H1 (cell line): Measurements from ENCODE around the gene SPOPL. TPM values are rescaled to one million over a fixed set of nuclear protein-coding genes. Genes with fewer than 3 reads are reported as not detected.

Experiments
- CTCF ChIA-PET: fragments of 300-600 bp; sonication (Branson Sonifier 250); formaldehyde crosslinking; loops from one replicate; lab custom pipeline; 2021; ENCODE audit not compliant: partially characterized antibody; lab: Charles Lee
- POLR2A ChIA-PET: fragments of 300-600 bp; sonication (Branson Sonifier 250); formaldehyde crosslinking; loops from one replicate; lab custom pipeline; 2021; ENCODE audit warnings: inconsistent platforms; ENCODE audit not compliant: partially characterized antibody; lab: Charles Lee
- DNase-seq, 2 experiments: peaks; one replicate each; pipeline versions ENCODE4 v3.0.0 to v3.0.0-alpha.2; 2010 to 2022; ENCODE audit warnings: low spot score in 2 of 2, low read depth in 1 of 2, mixed read lengths in 1 of 2
- FAIRE-seq: peaks from 2 replicates; lab custom pipeline; 2011; peaks lifted over from hg19 to GRCh38; lab: Jason Lieb, UNC
- H2AFZ ChIP-seq: 2 replicates; pipeline ENCODE4 v1.8.1; 2012; ENCODE audit warnings: low read length, inconsistent platforms
- H2AK5ac ChIP-seq: 2 replicates; pipeline ENCODE4 v1.6.1; 2013; ENCODE audit warnings: low read depth, low read length
- H2BK120ac ChIP-seq: replicated peaks from 2 replicates; pipeline ENCODE3; 2013; ENCODE audit warnings: low read depth, low read length, inconsistent platforms
- H2BK12ac ChIP-seq: 2 replicates; pipeline ENCODE4 v1.6.1; 2013; ENCODE audit warnings: low read depth, low read length
- H2BK15ac ChIP-seq: 2 replicates; pipeline ENCODE4 v1.6.1; 2013; ENCODE audit warnings: low read length
- H2BK20ac ChIP-seq: 2 replicates; pipeline ENCODE4 v1.6.1; 2013; ENCODE audit warnings: low read length
- H2BK5ac ChIP-seq: 2 replicates; pipeline ENCODE4 v1.6.1; 2013; ENCODE audit warnings: low read depth, low read length
- H3K14ac ChIP-seq: 2 replicates; pipeline ENCODE4 v1.6.1; 2013; ENCODE audit warnings: inconsistent platforms; ENCODE audit not compliant: insufficient read length
- H3K18ac ChIP-seq: 2 replicates; pipeline ENCODE4 v1.6.1; 2013; ENCODE audit warnings: low read length; ENCODE audit errors: extremely low read depth
- H3K23ac ChIP-seq: 2 replicates; pipeline ENCODE4 v1.6.1; 2013; ENCODE audit warnings: inconsistent platforms; ENCODE audit not compliant: insufficient read length
- H3K23me2 ChIP-seq: 2 replicates; pipeline ENCODE4 v1.6.1; 2013; ENCODE audit warnings: low read depth, low read length
- H3K27ac ChIP-seq: 2 replicates; pipeline ENCODE4 v1.6.1; 2011; ENCODE audit warnings: low read depth, low read length, inconsistent platforms
- H3K27me3 ChIP-seq, 4 experiments: replicated peaks in 1 of 4; 1 replicate in 1 of 4; 2 replicates in 3 of 4; pipeline versions ENCODE4 v1.6.1 to v1.8.1; 2011 to 2013; ENCODE audit warnings: low read length in 3 of 4, mild to moderate bottlenecking in 3 of 4, inconsistent platforms in 2 of 4, mixed read lengths in 2 of 4, moderate library complexity in 1 of 4; ENCODE audit not compliant: control insufficient read depth in 3 of 4, insufficient read depth in 3 of 4; ENCODE audit errors: extremely low read depth in 1 of 4
- H3K36me3 ChIP-seq, 4 experiments: 2 replicates each; pipeline versions ENCODE4 v1.6.1 to v1.8.1; 2011 to 2013; ENCODE audit warnings: mild to moderate bottlenecking in 4 of 4, low read length in 3 of 4, moderate library complexity in 2 of 4, control low read depth in 1 of 4, inconsistent platforms in 1 of 4; ENCODE audit not compliant: insufficient read depth in 4 of 4, control insufficient read depth in 2 of 4
- H3K4ac ChIP-seq: replicated peaks from 2 replicates; pipeline ENCODE3; 2013; ENCODE audit warnings: low read length, low read depth, mixed read lengths, inconsistent platforms; ENCODE audit not compliant: insufficient read length
- H3K4me1 ChIP-seq, 4 experiments: replicated peaks in 1 of 4; 1 replicate in 1 of 4; 2 replicates in 3 of 4; pipeline versions ENCODE4 v1.6.1 to v1.8.1; 2011 to 2013; ENCODE audit warnings: low read length in 3 of 4, inconsistent platforms in 2 of 4, mixed read lengths in 1 of 4; ENCODE audit not compliant: insufficient read depth in 4 of 4, control insufficient read depth in 3 of 4
- H3K4me2 ChIP-seq, 2 experiments: 2 replicates each; pipeline versions ENCODE4 v1.6.1 to v1.8.1; 2011 to 2013; ENCODE audit warnings: low read depth in 2 of 2, low read length in 2 of 2, control low read depth in 1 of 2, inconsistent platforms in 1 of 2, mild to moderate bottlenecking in 1 of 2; ENCODE audit not compliant: insufficient read depth in 1 of 2
- H3K4me3 ChIP-seq, 4 experiments: fragments of 200-600, 300-600 bp in 1 of 4; sonication (generic), shearing (Covaris generic), sonication (Bioruptor Twin) in 1 of 4; 2 replicates each; pipeline versions ENCODE4 v1.5.1 to v1.8.1; 2011 to 2016; ENCODE audit warnings: low read length in 4 of 4, low read depth in 3 of 4, control low read depth in 2 of 4, inconsistent platforms in 2 of 4, mild to moderate bottlenecking in 2 of 4, mixed read lengths in 1 of 4, moderate library complexity in 1 of 4; ENCODE audit not compliant: insufficient read depth in 2 of 4; ENCODE audit errors: extremely low read depth in 1 of 4
- H3K56ac ChIP-seq: replicated peaks from 2 replicates; pipeline ENCODE3; 2013; ENCODE audit warnings: low read depth, mild to moderate bottlenecking, mixed read lengths, low read length, inconsistent platforms; ENCODE audit not compliant: insufficient read length
- H3K79me1 ChIP-seq: 2 replicates; pipeline ENCODE4 v1.6.1; 2013; ENCODE audit warnings: low read depth, low read length, control low read depth
- H3K79me2 ChIP-seq, 2 experiments: 2 replicates each; pipeline versions ENCODE4 v1.6.1 to v1.8.1; 2012 to 2013; ENCODE audit warnings: low read length in 2 of 2, mild to moderate bottlenecking in 2 of 2, inconsistent platforms in 1 of 2; ENCODE audit not compliant: insufficient read depth in 2 of 2, control insufficient read depth in 1 of 2
- H3K9ac ChIP-seq, 4 experiments: replicated peaks in 1 of 4; 1 replicate in 1 of 4; 2 replicates in 3 of 4; pipeline versions ENCODE4 v1.6.1 to v1.8.1; 2011 to 2013; ENCODE audit warnings: low read depth in 3 of 4, low read length in 3 of 4, control low read depth in 2 of 4, mild to moderate bottlenecking in 2 of 4, moderate library complexity in 2 of 4, inconsistent platforms in 1 of 4; ENCODE audit errors: extremely low read depth in 1 of 4
- H3K9me3 ChIP-seq, 2 experiments: 2 replicates each; pipeline versions ENCODE4 v1.6.1 to v1.8.1; 2012 to 2013; ENCODE audit warnings: mild to moderate bottlenecking in 2 of 2, moderate library complexity in 2 of 2, control low read depth in 1 of 2, inconsistent platforms in 1 of 2, low read depth in 1 of 2, low read length in 1 of 2, mixed read lengths in 1 of 2; ENCODE audit not compliant: insufficient read depth in 2 of 2
- H4K20me1 ChIP-seq, 2 experiments: replicated peaks in 1 of 2; 2 replicates each; pipeline versions ENCODE3 to v1.8.1; 2011 to 2013; ENCODE audit warnings: inconsistent platforms in 2 of 2, low read length in 2 of 2, mild to moderate bottlenecking in 1 of 2; ENCODE audit not compliant: insufficient read depth in 2 of 2, control insufficient read depth in 1 of 2
- H4K5ac ChIP-seq: 2 replicates; pipeline ENCODE4 v1.6.1; 2013; ENCODE audit warnings: low read length, low read depth, mixed read lengths, inconsistent platforms; ENCODE audit not compliant: insufficient read length
- H4K8ac ChIP-seq: 2 replicates; pipeline ENCODE4 v1.8.0; 2013; ENCODE audit warnings: mild to moderate bottlenecking, moderate library complexity, low read length, inconsistent platforms; ENCODE audit not compliant: insufficient read depth; ENCODE audit errors: extremely low read depth
- H4K91ac ChIP-seq: replicated peaks from 2 replicates; pipeline ENCODE3; 2013; ENCODE audit warnings: low read length, mixed read lengths, inconsistent platforms; ENCODE audit not compliant: insufficient read length
- CBX8 ChIP-seq: fragments of 300-800, 300-1000 bp; sonication (generic); IDR thresholded peaks from 2 replicates; pipeline ENCODE4 v1.7.1; 2016; ENCODE audit warnings: low read depth, low read length, borderline replicate concordance
- CEBPB ChIP-seq: IDR thresholded peaks from 2 replicates; pipeline ENCODE4 v1.6.1; 2012; ENCODE audit warnings: low read depth, low read length
- GABPA ChIP-seq: IDR thresholded peaks from 2 replicates; pipeline ENCODE4 v1.6.1; 2011; ENCODE audit warnings: mild to moderate bottlenecking, low read length, moderate library complexity, borderline replicate concordance; ENCODE audit not compliant: insufficient read depth
- JUND ChIP-seq: IDR thresholded peaks from 2 replicates; pipeline ENCODE4 v1.6.1; 2011; ENCODE audit warnings: mild to moderate bottlenecking, improper control_type of control experiment, low read length
- WGBS, 2 experiments: shearing (Covaris generic) in 1 of 2; methylation state at CpG; one replicate each; pipeline versions ENCODE4 v1.1.6 to v1.1.7; 2013 to 2015; ENCODE audit warnings: low lambda C conversion rate in 2 of 2, mixed read lengths in 2 of 2, inconsistent platforms in 1 of 2, low coverage in 1 of 2, missing lambda C conversion rate in 1 of 2; ENCODE audit not compliant: insufficient replicate concordance in 2 of 2, insufficient coverage in 1 of 2, insufficient read length in 1 of 2; ENCODE audit errors: extremely low coverage in 1 of 2, missing lambda C conversion rate in 1 of 2; 5-methylcytosine and 5-hydroxymethylcytosine counted together
- polyA plus RNA-seq, 7 experiments: library from polyadenylated mRNA; depleted of rRNA in 3 of 7; stranded (reverse) in 5 of 7; unstranded in 2 of 7; fragments of >200 nt in 5 of 7; fragments of 200-250 nt in 2 of 7; gene quantifications; 1 replicate in 5 of 7; 2 replicates in 1 of 7; 4 replicates in 1 of 7; pipeline versions ENCODE4 v1.2.1 to v1.2.3, GENCODE V29; 2011 to 2013; ENCODE audit warnings: missing spikeins in 2 of 7, mixed read lengths in 2 of 7
- total RNA-seq: library from RNA; stranded (reverse); fragmentation: NEBNext Ultra II Directional; extraction: Animal tissue kit (Norgen Biotek cat#: 25700); gene quantifications from 2 replicates; pipeline ENCODE4 v1.2.1, GENCODE V29; 2021
- TF ChIP-seq, protein P1 (sequence below): IDR thresholded peaks from 2 replicates; pipeline ENCODE4 v1.6.1; 2012; ENCODE audit warnings: low read length, inconsistent platforms

SPOPL gene
- total and polyA plus RNA-seq, 2 of the 8 experiments (the other 6 are each of a cell fraction or from before 2014, with no cell fraction given): 1.9 to 14.5 TPM

DNA sequence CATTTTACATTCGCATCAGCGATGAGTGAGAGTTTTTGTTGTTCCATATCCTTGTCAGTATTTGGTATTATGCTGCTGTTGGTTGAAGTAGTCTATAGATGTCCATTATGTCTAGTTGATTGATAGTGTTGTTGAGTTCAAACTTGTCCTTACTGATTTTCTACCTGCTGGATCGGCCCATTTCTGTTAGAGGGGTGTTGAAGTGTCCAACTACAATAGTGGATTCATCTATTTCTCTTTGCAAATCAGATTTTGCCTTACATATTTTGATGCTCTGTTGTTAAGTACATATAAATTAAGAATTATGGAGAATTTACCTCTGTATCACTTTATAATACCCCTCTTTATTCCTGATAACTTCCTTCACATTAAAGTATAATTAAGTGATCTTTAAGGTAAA is 8.7 kb downstream of the SPOPL start:
- no peak overlapping the region for H3K23ac ChIP-seq
- H3K23me2 ChIP-seq: no peaks in the 10 kb centered on the region
- H3K27ac ChIP-seq: no peak overlapping the region
- H3K36me3 ChIP-seq: no peaks in the 10 kb centered on the region
- DNase-seq: no peak
- TF ChIP-seq CBX8 (no peak), GABPA (no peak), JUND (no peak), CEBPB (no peak)
- TF ChIP-seq, protein P1, sequence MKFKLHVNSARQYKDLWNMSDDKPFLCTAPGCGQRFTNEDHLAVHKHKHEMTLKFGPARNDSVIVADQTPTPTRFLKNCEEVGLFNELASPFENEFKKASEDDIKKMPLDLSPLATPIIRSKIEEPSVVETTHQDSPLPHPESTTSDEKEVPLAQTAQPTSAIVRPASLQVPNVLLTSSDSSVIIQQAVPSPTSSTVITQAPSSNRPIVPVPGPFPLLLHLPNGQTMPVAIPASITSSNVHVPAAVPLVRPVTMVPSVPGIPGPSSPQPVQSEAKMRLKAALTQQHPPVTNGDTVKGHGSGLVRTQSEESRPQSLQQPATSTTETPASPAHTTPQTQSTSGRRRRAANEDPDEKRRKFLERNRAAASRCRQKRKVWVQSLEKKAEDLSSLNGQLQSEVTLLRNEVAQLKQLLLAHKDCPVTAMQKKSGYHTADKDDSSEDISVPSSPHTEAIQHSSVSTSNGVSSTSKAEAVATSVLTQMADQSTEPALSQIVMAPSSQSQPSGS: no peak
- TF ChIP-seq, all 59 proteins: peak for 0
- POLR2A ChIA-PET: interaction anchor here (2.3 kb wide), 1 partner anchor 8 kb away, joined by 8 read pairs; the partner anchor contains the start of gene SPOPL
- H3K4me3 ChIP-seq: no peak overlapping the region
- no peak overlapping the region for H2AK5ac ChIP-seq
- peaks cover 0 to 99% of the 10 kb centered on the region in 2 experiments; a peak in 3 of 4 replicates for H3K79me2 ChIP-seq
- peaks cover 0 to 6% of the 10 kb centered on the region in 2 experiments for H4K20me1 ChIP-seq
- CTCF ChIA-PET: no interaction called here
- no peak overlapping the region for H3K56ac ChIP-seq
- H3K79me1 ChIP-seq: peaks cover 2% of the 10 kb centered on the region
- H2BK15ac ChIP-seq: no peak overlapping the region
- no peak overlapping the region for H2BK5ac ChIP-seq
- no peak overlapping the region for H2AFZ ChIP-seq
- H2BK120ac ChIP-seq: no peak overlapping the region
- no peak for FAIRE-seq
- H3K9me3 ChIP-seq: no peaks in the 10 kb centered on the region
- no peaks in the 10 kb centered on the region for H3K27me3 ChIP-seq
- H3K4me1 ChIP-seq: peaks cover 4 to 6% (median 4%) of the 10 kb centered on the region in 4 experiments; a peak in 4 of 7 replicates
- no peak overlapping the region for H3K9ac ChIP-seq
- no peak overlapping the region for H4K5ac ChIP-seq
- H4K8ac ChIP-seq: no peak overlapping the region
- H3K18ac ChIP-seq: no peak overlapping the region
- no peak overlapping the region for H2BK12ac ChIP-seq
- no peak overlapping the region for H3K14ac ChIP-seq
- H4K91ac ChIP-seq: no peak overlapping the region
- H2BK20ac ChIP-seq: no peak overlapping the region
- no peak overlapping the region for H3K4me2 ChIP-seq
- WGBS, 2 experiments: 98% methylated on average over 3 of the region's 3 CpGs; no CpG with 5 or more reads in 1 of the 2 experiments
- no peak overlapping the region for H3K4ac ChIP-seq
